HEK293 (cell line): ENCODE data around the gene CCDC178.

Experiments used
- CTCF ChIA-PET: fragments of 350-600 bp; formaldehyde crosslinking; extraction: SDS; loops from one replicate; lab custom pipeline; 2021; ENCODE audit warnings: antibody characterized with exemption; lab: Yijun Ruan, JAX
- POLR2A ChIA-PET: fragments of 300-600 bp; formaldehyde crosslinking; extraction: SDS; loops from one replicate; lab custom pipeline; 2020; ENCODE audit warnings: antibody characterized with exemption, inconsistent platforms; lab: Yijun Ruan, JAX
- H3K27ac ChIP-seq: fragments of 200-500 bp; sonication (Bioruptor generic); 2 replicates; pipeline ENCODE4 v1.5.1; 2014; ENCODE audit warnings: low read depth, low read length, control low read depth, inconsistent platforms; ENCODE audit errors: extremely low read depth
- H3K36me3 ChIP-seq, 2 experiments: fragments of 200-500 bp in 1 of 2; sonication (Bioruptor generic) in 1 of 2; 1 replicate in 1 of 2; 2 replicates in 1 of 2; pipeline ENCODE4 v1.5.1; 2014 to 2017; ENCODE audit warnings: inconsistent platforms in 2 of 2, low read length in 2 of 2; ENCODE audit not compliant: control insufficient read depth in 2 of 2, insufficient read depth in 1 of 2
- H3K4me1 ChIP-seq: fragments of 200-500 bp; sonication (Bioruptor generic); 2 replicates; pipeline ENCODE4 v1.5.1; 2014; ENCODE audit warnings: mild to moderate bottlenecking, low read length, inconsistent platforms; ENCODE audit not compliant: control insufficient read depth, insufficient read depth
- H3K4me3 ChIP-seq: 2 replicates; pipeline ENCODE4 v1.5.1; 2011; ENCODE audit warnings: low read depth, mild to moderate bottlenecking, control low read depth, low read length, moderate library complexity
- H3K9me3 ChIP-seq: fragments of 200-500 bp; sonication (Bioruptor generic); 2 replicates; pipeline ENCODE4 v1.5.1; 2014; ENCODE audit warnings: low read depth, low read length, inconsistent platforms; ENCODE audit not compliant: control insufficient read depth, insufficient read depth
- BCL11B ChIP-seq: fragments of 450-650 bp; formaldehyde crosslinking; IDR thresholded peaks from 2 replicates; pipeline ENCODE4 v1.5.1; 2016; ENCODE audit warnings: low read depth, missing biosample characterization, missing genetic modification characterization
- HIC1 ChIP-seq: fragments of 450-650 bp; formaldehyde crosslinking; IDR thresholded peaks from 2 replicates; pipeline ENCODE4 v1.5.1; 2016; ENCODE audit warnings: missing biosample characterization, missing genetic modification characterization
- KLF7 ChIP-seq: fragments of 450-650 bp; formaldehyde crosslinking; IDR thresholded peaks from 2 replicates; pipeline ENCODE4 v1.5.1; 2016; ENCODE audit warnings: missing biosample characterization, missing genetic modification characterization, borderline replicate concordance
- OSR2 ChIP-seq: fragments of 450-650 bp; formaldehyde crosslinking; IDR thresholded peaks from 2 replicates; pipeline ENCODE4 v1.5.1; 2016; ENCODE audit warnings: missing biosample characterization, missing genetic modification characterization
- PRDM1 ChIP-seq: fragments of 450-650 bp; formaldehyde crosslinking; IDR thresholded peaks from 2 replicates; pipeline ENCODE4; 2016; ENCODE audit warnings: missing biosample characterization, missing genetic modification characterization
- SALL2 ChIP-seq: fragments of 450-650 bp; formaldehyde crosslinking; IDR thresholded peaks from 2 replicates; pipeline ENCODE4 v1.5.0; 2017; ENCODE audit warnings: missing biosample characterization, mild to moderate bottlenecking, missing genetic modification characterization, borderline replicate concordance
- ZFP37 ChIP-seq: fragments of 450-650 bp; formaldehyde crosslinking; IDR thresholded peaks from 2 replicates; pipeline ENCODE4 v1.5.1; 2016; ENCODE audit warnings: missing biosample characterization, missing genetic modification characterization
- ZNF174 ChIP-seq: fragments of 450-650 bp; formaldehyde crosslinking; IDR thresholded peaks from 2 replicates; pipeline ENCODE4 v1.5.0; 2017; ENCODE audit warnings: missing biosample characterization, mild to moderate bottlenecking, missing genetic modification characterization
- ZNF211 ChIP-seq: fragments of 450-650 bp; formaldehyde crosslinking; IDR thresholded peaks from 2 replicates; pipeline ENCODE4 v1.5.1; 2016; ENCODE audit warnings: low read depth, missing biosample characterization, missing genetic modification characterization
- ZNF324 ChIP-seq: fragments of 450-650 bp; formaldehyde crosslinking; IDR thresholded peaks from 2 replicates; pipeline ENCODE4 v1.5.1; 2016; ENCODE audit warnings: missing biosample characterization, missing genetic modification characterization
- ZNF350 ChIP-seq: fragments of 450-650 bp; formaldehyde crosslinking; IDR thresholded peaks from 2 replicates; pipeline ENCODE4 v1.5.0; 2017; ENCODE audit warnings: missing biosample characterization, mild to moderate bottlenecking, missing genetic modification characterization
- ZNF513 ChIP-seq: fragments of 450-650 bp; IDR thresholded peaks from 2 replicates; pipeline ENCODE4 v1.5.1; 2018; ENCODE audit warnings: missing biosample characterization, missing genetic modification characterization
- ZNF768 ChIP-seq: fragments of 450-650 bp; formaldehyde crosslinking; IDR thresholded peaks from 2 replicates; pipeline ENCODE4 v1.5.1; 2018; ENCODE audit warnings: missing biosample characterization, mild to moderate bottlenecking, missing genetic modification characterization
- ZSCAN30 ChIP-seq: fragments of 450-650 bp; IDR thresholded peaks from 2 replicates; pipeline ENCODE4 v1.5.1; 2018; ENCODE audit warnings: missing biosample characterization, mild to moderate bottlenecking, missing genetic modification characterization, moderate library complexity
- TF ChIP-seq, protein P1 (sequence below): fragments of 450-650 bp; formaldehyde crosslinking; IDR thresholded peaks from 2 replicates; pipeline ENCODE4 v1.5.1; 2016; ENCODE audit warnings: missing biosample characterization, missing genetic modification characterization
- TF ChIP-seq, protein P2 (sequence below): fragments of 450-650 bp; formaldehyde crosslinking; IDR thresholded peaks from 2 replicates; pipeline ENCODE4 v1.5.1; 2017; ENCODE audit warnings: missing biosample characterization, mild to moderate bottlenecking, missing genetic modification characterization, moderate library complexity
- TF ChIP-seq, protein P3 (sequence below): fragments of 450-650 bp; formaldehyde crosslinking; IDR thresholded peaks from 2 replicates; pipeline ENCODE4 v1.5.1; 2017; ENCODE audit warnings: missing biosample characterization, missing genetic modification characterization

CCDC178 gene

DNA sequence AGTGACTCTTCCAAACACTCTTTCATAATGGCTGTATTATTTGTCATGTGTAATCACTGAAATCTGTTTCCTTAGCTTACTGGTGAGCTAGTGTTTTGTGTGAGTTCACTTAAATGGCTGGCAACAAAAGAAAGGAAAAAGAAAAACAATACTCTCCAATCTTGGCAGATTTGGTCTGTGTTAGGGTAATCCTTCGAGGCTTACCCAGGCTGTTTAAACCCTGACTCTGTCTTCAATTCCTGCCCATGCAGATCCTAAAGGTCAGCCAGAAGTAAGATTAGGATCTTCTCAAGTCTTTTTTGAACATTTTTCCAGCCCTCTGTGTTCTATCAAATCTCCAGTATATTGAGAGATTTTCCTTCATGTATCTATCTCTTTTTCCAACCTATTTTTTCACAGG is 85.3 kb downstream of the CCDC178 start:
- Histone ChIP-seq H3K27ac (no peak overlapping the region), H3K4me1 (no peaks in the 10 kb centered on the region), H3K9me3 (no peaks in the 10 kb centered on the region), H3K4me3 (no peak overlapping the region), H3K36me3 (no peaks in the 10 kb centered on the region)
- ChIA-PET CTCF (interaction anchor here (0.7 kb wide), 1 partner anchor 123 kb away, joined by 3 read pairs; no protein-coding TSS in a partner anchor), POLR2A (no interaction called here)
- TF ChIP-seq ZNF513 (no peak), OSR2 (tag by site-specific recombination) (no peak), PRDM1 (tag by site-specific recombination) (no peak)

DNA sequence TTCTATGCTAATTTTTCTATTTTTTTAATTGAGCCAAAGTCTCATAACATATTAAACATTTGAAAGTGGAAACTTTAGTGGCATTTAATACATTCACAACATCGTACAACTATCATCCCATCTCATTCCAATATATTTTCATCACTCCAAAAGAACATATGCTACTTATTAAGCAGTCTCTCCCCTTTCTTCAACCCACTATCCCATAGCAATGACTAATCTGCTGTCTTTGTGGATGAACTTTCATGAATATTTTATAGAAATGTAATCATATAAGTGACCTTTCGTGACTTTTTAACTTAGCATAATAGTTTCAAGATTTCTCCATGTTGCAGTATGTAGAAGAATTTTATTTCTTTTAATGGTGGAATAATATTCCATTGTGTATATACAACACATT is 90.3 kb downstream of the CCDC178 start:
- CTCF ChIA-PET: no interaction called here
- TF ChIP-seq SALL2 (tag by site-specific recombination): no peak
- TF ChIP-seq KLF7: no peak
- TF ChIP-seq ZNF350 (tag by site-specific recombination): no peak
- no peak for TF ChIP-seq ZSCAN30 (tag by site-specific recombination)
- no peak for TF ChIP-seq ZNF174 (tag by site-specific recombination)
- TF ChIP-seq ZNF211: no peak
- TF ChIP-seq, protein P1, sequence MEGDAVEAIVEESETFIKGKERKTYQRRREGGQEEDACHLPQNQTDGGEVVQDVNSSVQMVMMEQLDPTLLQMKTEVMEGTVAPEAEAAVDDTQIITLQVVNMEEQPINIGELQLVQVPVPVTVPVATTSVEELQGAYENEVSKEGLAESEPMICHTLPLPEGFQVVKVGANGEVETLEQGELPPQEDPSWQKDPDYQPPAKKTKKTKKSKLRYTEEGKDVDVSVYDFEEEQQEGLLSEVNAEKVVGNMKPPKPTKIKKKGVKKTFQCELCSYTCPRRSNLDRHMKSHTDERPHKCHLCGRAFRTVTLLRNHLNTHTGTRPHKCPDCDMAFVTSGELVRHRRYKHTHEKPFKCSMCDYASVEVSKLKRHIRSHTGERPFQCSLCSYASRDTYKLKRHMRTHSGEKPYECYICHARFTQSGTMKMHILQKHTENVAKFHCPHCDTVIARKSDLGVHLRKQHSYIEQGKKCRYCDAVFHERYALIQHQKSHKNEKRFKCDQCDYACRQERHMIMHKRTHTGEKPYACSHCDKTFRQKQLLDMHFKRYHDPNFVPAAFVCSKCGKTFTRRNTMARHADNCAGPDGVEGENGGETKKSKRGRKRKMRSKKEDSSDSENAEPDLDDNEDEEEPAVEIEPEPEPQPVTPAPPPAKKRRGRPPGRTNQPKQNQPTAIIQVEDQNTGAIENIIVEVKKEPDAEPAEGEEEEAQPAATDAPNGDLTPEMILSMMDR: no peak
- TF ChIP-seq BCL11B (tag by site-specific recombination): no peak
- TF ChIP-seq ZNF768 (tag by site-specific recombination): no peak
- TF ChIP-seq ZNF324 (tag by site-specific recombination): no peak
- TF ChIP-seq, protein P2, sequence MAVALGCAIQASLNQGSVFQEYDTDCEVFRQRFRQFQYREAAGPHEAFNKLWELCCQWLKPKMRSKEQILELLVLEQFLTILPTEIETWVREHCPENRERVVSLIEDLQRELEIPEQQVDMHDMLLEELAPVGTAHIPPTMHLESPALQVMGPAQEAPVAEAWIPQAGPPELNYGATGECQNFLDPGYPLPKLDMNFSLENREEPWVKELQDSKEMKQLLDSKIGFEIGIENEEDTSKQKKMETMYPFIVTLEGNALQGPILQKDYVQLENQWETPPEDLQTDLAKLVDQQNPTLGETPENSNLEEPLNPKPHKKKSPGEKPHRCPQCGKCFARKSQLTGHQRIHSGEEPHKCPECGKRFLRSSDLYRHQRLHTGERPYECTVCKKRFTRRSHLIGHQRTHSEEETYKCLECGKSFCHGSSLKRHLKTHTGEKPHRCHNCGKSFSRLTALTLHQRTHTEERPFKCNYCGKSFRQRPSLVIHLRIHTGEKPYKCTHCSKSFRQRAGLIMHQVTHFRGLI (tag by site-specific recombination): no peak
- no peak for TF ChIP-seq HIC1 (tag by site-specific recombination)
- TF ChIP-seq, protein P3, sequence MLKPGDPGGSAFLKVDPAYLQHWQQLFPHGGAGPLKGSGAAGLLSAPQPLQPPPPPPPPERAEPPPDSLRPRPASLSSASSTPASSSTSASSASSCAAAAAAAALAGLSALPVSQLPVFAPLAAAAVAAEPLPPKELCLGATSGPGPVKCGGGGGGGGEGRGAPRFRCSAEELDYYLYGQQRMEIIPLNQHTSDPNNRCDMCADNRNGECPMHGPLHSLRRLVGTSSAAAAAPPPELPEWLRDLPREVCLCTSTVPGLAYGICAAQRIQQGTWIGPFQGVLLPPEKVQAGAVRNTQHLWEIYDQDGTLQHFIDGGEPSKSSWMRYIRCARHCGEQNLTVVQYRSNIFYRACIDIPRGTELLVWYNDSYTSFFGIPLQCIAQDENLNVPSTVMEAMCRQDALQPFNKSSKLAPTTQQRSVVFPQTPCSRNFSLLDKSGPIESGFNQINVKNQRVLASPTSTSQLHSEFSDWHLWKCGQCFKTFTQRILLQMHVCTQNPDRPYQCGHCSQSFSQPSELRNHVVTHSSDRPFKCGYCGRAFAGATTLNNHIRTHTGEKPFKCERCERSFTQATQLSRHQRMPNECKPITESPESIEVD (tag by site-specific recombination): no peak
- TF ChIP-seq ZFP37 (tag by site-specific recombination): no peak
- POLR2A ChIA-PET: no interaction called here

More for the DNA sequence above, 90.3 kb downstream of the CCDC178 start:
- H3K4me1 ChIP-seq: no peaks in the 10 kb centered on the region
- no peaks in the 10 kb centered on the region for H3K9me3 ChIP-seq
- H3K4me3 ChIP-seq: no peak overlapping the region
- no peak overlapping the region for H3K27ac ChIP-seq
- H3K36me3 ChIP-seq: no peaks in the 10 kb centered on the region
